Tibial nerve (tissue), 4 donors: ENCODE measurements around the gene PLPP3. TPM values are rescaled to one million over a fixed set of nuclear protein-coding genes. Genes with fewer than 3 reads are reported as not detected.

Experiments
- DNase-seq, 2 donors: peaks; one replicate each; pipeline ENCODE4 v3.0.0-alpha.2; 2019; ENCODE audit warnings: low spot score in 2 of 2
- H3K27ac ChIP-seq, 4 donors: fragments of 200-600 bp; sonication (generic) in 3 of 4; one replicate each; pipeline ENCODE4 v1.5.1; 2017 to 2019; ENCODE audit warnings: mild to moderate bottlenecking in 1 of 4
- H3K27me3 ChIP-seq, 2 donors: fragments of 200-600 bp; sonication (generic) in 1 of 2; one replicate each; pipeline versions ENCODE4 v1.5.1 to v1.6.0; 2017 to 2019
- H3K36me3 ChIP-seq, 3 donors: fragments of 200-600 bp; sonication (generic); one replicate each; pipeline ENCODE4 v1.5.1; 2018 to 2019
- H3K4me1 ChIP-seq, 4 donors: fragments of 200-600 bp; sonication (generic) in 3 of 4; one replicate each; pipeline ENCODE4 v1.5.1; 2017 to 2019
- H3K4me3 ChIP-seq, 4 donors: fragments of 200-600 bp; sonication (generic) in 3 of 4; one replicate each; pipeline ENCODE4 v1.5.1; 2017 to 2019; ENCODE audit warnings: mild to moderate bottlenecking in 1 of 4, moderate library complexity in 1 of 4
- H3K9me3 ChIP-seq, 4 donors: fragments of 200-600 bp; sonication (generic) in 3 of 4; one replicate each; pipeline ENCODE4 v1.5.1; 2017 to 2019
- CTCF ChIP-seq, 5 experiments: fragments of 200-600 bp in 3 of 5; fragments of 450-650 bp in 2 of 5; sonication (generic) in 3 of 5; IDR thresholded peaks; one replicate each; pipeline ENCODE4 v1.5.1; 2016 to 2019; ENCODE audit warnings: antibody characterized with exemption in 5 of 5, mild to moderate bottlenecking in 3 of 5, moderate library complexity in 2 of 5
- EP300 ChIP-seq, 2 donors: sonication (generic); formaldehyde crosslinking; IDR thresholded peaks; one replicate each; pipeline ENCODE4 v1.6.1; 2017; ENCODE audit warnings: antibody characterized with exemption in 2 of 2, mild to moderate bottlenecking in 1 of 2
- POLR2A ChIP-seq, 2 donors: fragments of 450-650 bp; IDR thresholded peaks; one replicate each; pipeline ENCODE4 v1.6.1; 2017; ENCODE audit warnings: antibody characterized with exemption in 2 of 2, mild to moderate bottlenecking in 2 of 2, moderate library complexity in 2 of 2
- WGBS, 2 donors: methylation state at CpG; one replicate each; pipeline ENCODE4 v1.1.5; 2018; 5-methylcytosine and 5-hydroxymethylcytosine counted together
- total RNA-seq, 4 donors: library from RNA; depleted of rRNA; stranded (reverse); fragments of >200 nt; gene quantifications; one replicate each; pipeline ENCODE4 v1.1.0, GENCODE V29; 2016

Gene PLPP3
- total RNA-seq, 4 donors from 2014 or later, result 139 to 307 (median 267) TPM

- H3K4me1 ChIP-seq, result peaks cover 0 to 94% (median 31%) of the 10 kb centered on the region in 4 donors
Observed at GRCh38 chr1:56548571-56548970, 30.8 kb downstream of the PLPP3 start.

GRCh38 chr1:56547977-56548376 lies 31.4 kb downstream of the PLPP3 start:
- peak in 1 of 2 donors; percentile 44 for DNase-seq
- 38 to 43% methylated on average over 2 of the region's 2 CpGs for WGBS, 2 donors

More at GRCh38 chr1:56548571-56548970, 30.8 kb downstream of the PLPP3 start:
- TF ChIP-seq EP300 (IDR thresholded peaks at IDR 0.05) (no peak), POLR2A (IDR thresholded peaks at IDR 0.05) (no peak), CTCF (IDR thresholded peaks at IDR 0.05) (no peak)
- no peaks in the 10 kb centered on the region for H3K9me3 ChIP-seq
- H3K36me3 ChIP-seq, result no peaks in the 10 kb centered on the region
- H3K4me3 ChIP-seq, result no peak overlapping the region
- no peak overlapping the region for H3K27ac ChIP-seq
- H3K27me3 ChIP-seq, result no peaks in the 10 kb centered on the region
- DNase-seq, result no peak

GRCh38 chr1:56547473-56547872 lies 31.9 kb downstream of the PLPP3 start:
- WGBS, 2 donors, result 31 to 70% methylated on average over 1 of the region's 1 CpG
- Histone ChIP-seq H3K27ac (no peak overlapping the region), H3K4me1 (peaks cover 0 to 92% (median 26%) of the 10 kb centered on the region in 4 donors), H3K4me3 (no peak overlapping the region), H3K9me3 (no peaks in the 10 kb centered on the region), H3K27me3 (no peaks in the 10 kb centered on the region), H3K36me3 (no peaks in the 10 kb centered on the region)
- TF ChIP-seq CTCF (IDR thresholded peaks at IDR 0.05) (no peak), EP300 (IDR thresholded peaks at IDR 0.05) (no peak), POLR2A (IDR thresholded peaks at IDR 0.05) (no peak)
- no peak for DNase-seq

More at GRCh38 chr1:56547977-56548376, 31.4 kb downstream of the PLPP3 start:
- Histone ChIP-seq H3K4me3 (no peak overlapping the region), H3K27ac (no peak overlapping the region), H3K9me3 (no peaks in the 10 kb centered on the region), H3K4me1 (peaks cover 0 to 94% (median 28%) of the 10 kb centered on the region in 4 donors), H3K27me3 (no peaks in the 10 kb centered on the region), H3K36me3 (no peaks in the 10 kb centered on the region)
- no peak for TF ChIP-seq POLR2A (IDR thresholded peaks at IDR 0.05)
- no peak for TF ChIP-seq CTCF (IDR thresholded peaks at IDR 0.05)
- no peak for TF ChIP-seq EP300 (IDR thresholded peaks at IDR 0.05)

GRCh38 chr1:56545711-56546110 lies 33.7 kb downstream of the PLPP3 start:
- Histone ChIP-seq H3K4me1 (peaks cover 0 to 90% (median 25%) of the 10 kb centered on the region in 4 donors), H3K27me3 (no peaks in the 10 kb centered on the region), H3K4me3 (no peak overlapping the region), H3K9me3 (no peaks in the 10 kb centered on the region), H3K36me3 (no peaks in the 10 kb centered on the region), H3K27ac (no peak overlapping the region)
- no peak for TF ChIP-seq EP300 (IDR thresholded peaks at IDR 0.05)
- no peak for TF ChIP-seq POLR2A (IDR thresholded peaks at IDR 0.05)
- DNase-seq, result no peak
- 76 to 89% methylated on average over 8 of the region's 8 CpGs for WGBS, 2 donors

- H3K27me3 ChIP-seq, result no peaks in the 10 kb centered on the region
- peaks cover 0 to 90% (median 18%) of the 10 kb centered on the region in 4 donors for H3K4me1 ChIP-seq
- H3K4me3 ChIP-seq, result no peak overlapping the region
- TF ChIP-seq POLR2A (IDR thresholded peaks at IDR 0.05), result no peak
- TF ChIP-seq EP300 (IDR thresholded peaks at IDR 0.05), result no peak
- no peak for TF ChIP-seq CTCF (IDR thresholded peaks at IDR 0.05)
- no peak for DNase-seq
- no peak overlapping the region for H3K27ac ChIP-seq
- H3K36me3 ChIP-seq, result no peaks in the 10 kb centered on the region
- WGBS, 2 donors, result 56 to 60% methylated on average over 2 of the region's 2 CpGs
- H3K9me3 ChIP-seq, result no peaks in the 10 kb centered on the region
Observed at GRCh38 chr1:56543783-56544612, 35.4 kb downstream of the PLPP3 start.
